ENCODE results near the gene MCUB. TPM values are rescaled to one million over a fixed set of nuclear protein-coding genes. Genes with fewer than 3 reads are reported as not detected.

The MCUB gene
- polyA plus RNA-seq, 2 of the 4 experiments (the other 2 are of a cell fraction) = 14.6 to 21.9 TPM

DNA sequence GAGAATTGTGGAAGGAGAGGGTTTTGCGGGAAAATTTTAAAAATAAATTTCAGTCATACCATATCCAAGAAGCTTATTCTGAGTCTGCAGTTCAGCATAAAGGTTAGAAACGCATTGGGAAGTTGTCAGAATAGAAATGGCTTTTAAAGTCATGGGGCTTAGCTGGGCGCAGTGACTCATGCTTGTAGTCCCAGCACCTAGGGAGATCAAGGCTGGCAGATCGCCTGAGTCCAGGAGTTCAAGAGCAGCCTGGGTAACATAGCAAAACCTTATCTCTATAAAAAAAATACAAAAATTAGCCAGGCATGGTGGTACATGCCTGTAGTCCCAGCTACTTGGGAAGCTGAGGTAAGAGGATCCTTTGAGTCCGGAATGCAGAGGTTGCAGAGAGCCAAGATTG, 173.7 kb downstream of the MCUB start:
- no peak for ATAC-seq
- CTCF ChIA-PET = no interaction called here
- POLR2A ChIA-PET = no interaction called here
- TF ChIP-seq RAD21 (conservative IDR thresholded peaks at IDR 0.05 in 1 of 2, IDR thresholded peaks at IDR 0.05 in 1 of 2) = no peak
- TF ChIP-seq, protein P1, sequence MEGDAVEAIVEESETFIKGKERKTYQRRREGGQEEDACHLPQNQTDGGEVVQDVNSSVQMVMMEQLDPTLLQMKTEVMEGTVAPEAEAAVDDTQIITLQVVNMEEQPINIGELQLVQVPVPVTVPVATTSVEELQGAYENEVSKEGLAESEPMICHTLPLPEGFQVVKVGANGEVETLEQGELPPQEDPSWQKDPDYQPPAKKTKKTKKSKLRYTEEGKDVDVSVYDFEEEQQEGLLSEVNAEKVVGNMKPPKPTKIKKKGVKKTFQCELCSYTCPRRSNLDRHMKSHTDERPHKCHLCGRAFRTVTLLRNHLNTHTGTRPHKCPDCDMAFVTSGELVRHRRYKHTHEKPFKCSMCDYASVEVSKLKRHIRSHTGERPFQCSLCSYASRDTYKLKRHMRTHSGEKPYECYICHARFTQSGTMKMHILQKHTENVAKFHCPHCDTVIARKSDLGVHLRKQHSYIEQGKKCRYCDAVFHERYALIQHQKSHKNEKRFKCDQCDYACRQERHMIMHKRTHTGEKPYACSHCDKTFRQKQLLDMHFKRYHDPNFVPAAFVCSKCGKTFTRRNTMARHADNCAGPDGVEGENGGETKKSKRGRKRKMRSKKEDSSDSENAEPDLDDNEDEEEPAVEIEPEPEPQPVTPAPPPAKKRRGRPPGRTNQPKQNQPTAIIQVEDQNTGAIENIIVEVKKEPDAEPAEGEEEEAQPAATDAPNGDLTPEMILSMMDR (IDR thresholded peaks at IDR 0.05) = no peak
- no peak for TF ChIP-seq CEBPB (IDR thresholded peaks at IDR 0.05)
- TF ChIP-seq, protein P2, sequence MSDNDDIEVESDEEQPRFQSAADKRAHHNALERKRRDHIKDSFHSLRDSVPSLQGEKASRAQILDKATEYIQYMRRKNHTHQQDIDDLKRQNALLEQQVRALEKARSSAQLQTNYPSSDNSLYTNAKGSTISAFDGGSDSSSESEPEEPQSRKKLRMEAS (IDR thresholded peaks at IDR 0.05) = no peak
- TF ChIP-seq, protein P3, sequence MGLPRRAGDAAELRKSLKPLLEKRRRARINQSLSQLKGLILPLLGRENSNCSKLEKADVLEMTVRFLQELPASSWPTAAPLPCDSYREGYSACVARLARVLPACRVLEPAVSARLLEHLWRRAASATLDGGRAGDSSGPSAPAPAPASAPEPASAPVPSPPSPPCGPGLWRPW (IDR thresholded peaks at IDR 0.05) = no peak
- no peak for TF ChIP-seq RARB (CRISPR knock-in tag; IDR thresholded peaks at IDR 0.05)
- no peak for TF ChIP-seq CHD4 (IDR thresholded peaks at IDR 0.05; ENCODE audit: borderline replicate concordance)
- no peak for TF ChIP-seq FOSB (CRISPR knock-in tag; IDR thresholded peaks at IDR 0.05)
- no peak for TF ChIP-seq MAFK (IDR thresholded peaks at IDR 0.05; ENCODE audit: partially characterized antibody)
- TF ChIP-seq RCOR1 (IDR thresholded peaks at IDR 0.05; ENCODE audit: low read depth, low read length) = no peak
- TF ChIP-seq MYC (IDR thresholded peaks at IDR 0.05; ENCODE audit: borderline replicate concordance, low read length) = no peak
- no peak for TF ChIP-seq ZSCAN20 (CRISPR knock-in tag; IDR thresholded peaks at IDR 0.05)
- TF ChIP-seq ESRRA (IDR thresholded peaks at IDR 0.05; ENCODE audit: borderline replicate concordance, low read length) = no peak
- TF ChIP-seq, protein P4, sequence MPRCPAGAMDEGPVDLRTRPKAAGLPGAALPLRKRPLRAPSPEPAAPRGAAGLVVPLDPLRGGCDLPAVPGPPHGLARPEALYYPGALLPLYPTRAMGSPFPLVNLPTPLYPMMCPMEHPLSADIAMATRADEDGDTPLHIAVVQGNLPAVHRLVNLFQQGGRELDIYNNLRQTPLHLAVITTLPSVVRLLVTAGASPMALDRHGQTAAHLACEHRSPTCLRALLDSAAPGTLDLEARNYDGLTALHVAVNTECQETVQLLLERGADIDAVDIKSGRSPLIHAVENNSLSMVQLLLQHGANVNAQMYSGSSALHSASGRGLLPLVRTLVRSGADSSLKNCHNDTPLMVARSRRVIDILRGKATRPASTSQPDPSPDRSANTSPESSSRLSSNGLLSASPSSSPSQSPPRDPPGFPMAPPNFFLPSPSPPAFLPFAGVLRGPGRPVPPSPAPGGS (IDR thresholded peaks at IDR 0.05) = no peak
- TF ChIP-seq EP300 (IDR thresholded peaks at IDR 0.05) = no peak
- TF ChIP-seq, protein P5, sequence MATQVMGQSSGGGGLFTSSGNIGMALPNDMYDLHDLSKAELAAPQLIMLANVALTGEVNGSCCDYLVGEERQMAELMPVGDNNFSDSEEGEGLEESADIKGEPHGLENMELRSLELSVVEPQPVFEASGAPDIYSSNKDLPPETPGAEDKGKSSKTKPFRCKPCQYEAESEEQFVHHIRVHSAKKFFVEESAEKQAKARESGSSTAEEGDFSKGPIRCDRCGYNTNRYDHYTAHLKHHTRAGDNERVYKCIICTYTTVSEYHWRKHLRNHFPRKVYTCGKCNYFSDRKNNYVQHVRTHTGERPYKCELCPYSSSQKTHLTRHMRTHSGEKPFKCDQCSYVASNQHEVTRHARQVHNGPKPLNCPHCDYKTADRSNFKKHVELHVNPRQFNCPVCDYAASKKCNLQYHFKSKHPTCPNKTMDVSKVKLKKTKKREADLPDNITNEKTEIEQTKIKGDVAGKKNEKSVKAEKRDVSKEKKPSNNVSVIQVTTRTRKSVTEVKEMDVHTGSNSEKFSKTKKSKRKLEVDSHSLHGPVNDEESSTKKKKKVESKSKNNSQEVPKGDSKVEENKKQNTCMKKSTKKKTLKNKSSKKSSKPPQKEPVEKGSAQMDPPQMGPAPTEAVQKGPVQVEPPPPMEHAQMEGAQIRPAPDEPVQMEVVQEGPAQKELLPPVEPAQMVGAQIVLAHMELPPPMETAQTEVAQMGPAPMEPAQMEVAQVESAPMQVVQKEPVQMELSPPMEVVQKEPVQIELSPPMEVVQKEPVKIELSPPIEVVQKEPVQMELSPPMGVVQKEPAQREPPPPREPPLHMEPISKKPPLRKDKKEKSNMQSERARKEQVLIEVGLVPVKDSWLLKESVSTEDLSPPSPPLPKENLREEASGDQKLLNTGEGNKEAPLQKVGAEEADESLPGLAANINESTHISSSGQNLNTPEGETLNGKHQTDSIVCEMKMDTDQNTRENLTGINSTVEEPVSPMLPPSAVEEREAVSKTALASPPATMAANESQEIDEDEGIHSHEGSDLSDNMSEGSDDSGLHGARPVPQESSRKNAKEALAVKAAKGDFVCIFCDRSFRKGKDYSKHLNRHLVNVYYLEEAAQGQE (IDR thresholded peaks at IDR 0.05) = no peak
- TF ChIP-seq TFCP2L1 (CRISPR knock-in tag; IDR thresholded peaks at IDR 0.05) = no peak
- no peak for TF ChIP-seq RNF2 (IDR thresholded peaks at IDR 0.05; ENCODE audit: borderline replicate concordance, low read depth)
- peaks cover 3% of the 10 kb centered on the region; the same call in 2 of the 3 replicates for H3K4me1 ChIP-seq
- 78% methylated on average over 5 of the region's 5 CpGs for WGBS (ENCODE audit: missing lambda C conversion rate)
- H3K4me2 ChIP-seq = no peak overlapping the region
- H3K9me3 ChIP-seq = no peaks in the 10 kb centered on the region
- no peak overlapping the region for H3K27ac ChIP-seq
- DNase-seq (ENCODE audit: low read depth in 1 of 2, low spot score in 1 of 2) = no peak
- no peak overlapping the region for H3K4me3 ChIP-seq
- no peak for FAIRE-seq

DNA sequence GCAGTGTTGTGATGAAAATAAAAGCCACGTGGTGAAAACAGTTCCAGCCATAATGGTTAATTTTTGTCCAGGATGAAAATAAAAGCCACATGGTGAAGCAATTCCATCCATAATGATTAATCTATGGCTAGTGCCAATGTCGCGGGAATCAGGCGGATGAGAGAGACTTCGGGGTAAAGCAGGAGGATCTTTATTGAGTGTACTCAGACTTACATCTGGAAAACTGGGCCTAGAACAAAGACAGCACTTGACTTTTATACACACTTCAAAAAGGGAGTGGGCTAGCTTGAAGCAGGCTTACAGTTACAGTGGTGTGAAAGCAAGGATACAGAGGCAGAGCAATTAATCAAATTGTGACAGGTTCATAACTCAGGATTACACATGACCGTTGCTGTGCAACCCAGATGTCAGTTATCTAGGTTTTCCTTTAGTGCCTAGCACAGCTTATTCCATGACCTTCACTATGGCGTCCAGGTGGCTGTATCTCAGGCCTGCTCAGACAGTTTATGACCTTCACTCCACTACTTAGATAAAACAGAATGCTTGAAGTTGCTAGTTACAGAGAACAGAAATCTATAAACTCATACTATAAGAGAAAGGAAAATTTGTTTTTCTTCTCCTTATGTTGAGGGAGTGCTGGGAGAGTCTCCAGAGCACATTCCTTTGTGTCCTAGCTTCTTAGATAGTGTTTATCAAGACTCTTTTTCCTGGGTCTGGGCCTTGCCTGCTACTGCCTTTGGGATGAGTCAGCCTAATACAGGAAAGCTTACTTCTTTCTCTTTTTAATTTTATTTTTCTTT, 175.7 kb downstream of the MCUB start:
- ChIA-PET POLR2A (no interaction called here), CTCF (no interaction called here)
- Histone ChIP-seq H3K4me1 (peaks cover 2% of the 10 kb centered on the region; the same call in 1 of the 3 replicates), H3K27ac (no peak overlapping the region), H3K4me2 (no peak overlapping the region), H3K4me3 (no peak overlapping the region), H3K9me3 (no peaks in the 10 kb centered on the region)
- DNase-seq (ENCODE audit: low read depth in 1 of 2, low spot score in 1 of 2) (no peak), ATAC-seq (no peak), FAIRE-seq (no peak)
- WGBS (ENCODE audit: missing lambda C conversion rate) = 64% methylated on average over 7 of the region's 7 CpGs
- no peak for TF ChIP-seq ZNF302 (CRISPR knock-in tag; IDR thresholded peaks at IDR 0.05)
- TF ChIP-seq, protein P4 (IDR thresholded peaks at IDR 0.05) = no peak
- no peak for TF ChIP-seq CEBPB (IDR thresholded peaks at IDR 0.05)
- TF ChIP-seq, protein P5 (IDR thresholded peaks at IDR 0.05) = no peak
- no peak for TF ChIP-seq ESRRA (IDR thresholded peaks at IDR 0.05; ENCODE audit: borderline replicate concordance, low read length)
- TF ChIP-seq RARB (CRISPR knock-in tag; IDR thresholded peaks at IDR 0.05) = no peak
- TF ChIP-seq ZSCAN20 (CRISPR knock-in tag; IDR thresholded peaks at IDR 0.05) = no peak
- TF ChIP-seq MAFK (IDR thresholded peaks at IDR 0.05; ENCODE audit: partially characterized antibody) = no peak

Measured in A549 (cell line).